Measurements from ENCODE around the gene DSCAML1.

The DSCAML1 gene

DNA sequence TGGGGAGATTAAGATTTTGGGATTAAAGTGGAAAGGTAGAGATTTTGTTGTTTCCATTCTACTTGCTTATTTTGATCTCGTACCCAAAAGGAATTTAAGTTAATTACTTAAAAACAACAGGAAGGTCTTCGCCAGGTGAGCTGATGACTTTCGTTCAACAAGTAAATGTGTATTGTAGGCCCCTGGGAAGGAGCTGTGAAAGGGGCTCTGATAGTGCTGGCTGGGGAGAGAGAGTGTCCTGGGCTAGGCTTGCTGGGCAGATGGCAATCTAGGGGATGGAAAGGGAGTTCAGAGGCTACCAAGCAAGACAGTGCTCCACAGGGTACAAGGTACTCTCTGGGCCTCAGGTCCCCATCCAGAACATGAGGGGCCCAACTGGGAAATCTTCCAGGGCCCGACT, 279.9 kb downstream of the DSCAML1 start:
- intact Hi-C loops (cut with DNase I), result no loop called here
- no peak for DNase-seq

DNA sequence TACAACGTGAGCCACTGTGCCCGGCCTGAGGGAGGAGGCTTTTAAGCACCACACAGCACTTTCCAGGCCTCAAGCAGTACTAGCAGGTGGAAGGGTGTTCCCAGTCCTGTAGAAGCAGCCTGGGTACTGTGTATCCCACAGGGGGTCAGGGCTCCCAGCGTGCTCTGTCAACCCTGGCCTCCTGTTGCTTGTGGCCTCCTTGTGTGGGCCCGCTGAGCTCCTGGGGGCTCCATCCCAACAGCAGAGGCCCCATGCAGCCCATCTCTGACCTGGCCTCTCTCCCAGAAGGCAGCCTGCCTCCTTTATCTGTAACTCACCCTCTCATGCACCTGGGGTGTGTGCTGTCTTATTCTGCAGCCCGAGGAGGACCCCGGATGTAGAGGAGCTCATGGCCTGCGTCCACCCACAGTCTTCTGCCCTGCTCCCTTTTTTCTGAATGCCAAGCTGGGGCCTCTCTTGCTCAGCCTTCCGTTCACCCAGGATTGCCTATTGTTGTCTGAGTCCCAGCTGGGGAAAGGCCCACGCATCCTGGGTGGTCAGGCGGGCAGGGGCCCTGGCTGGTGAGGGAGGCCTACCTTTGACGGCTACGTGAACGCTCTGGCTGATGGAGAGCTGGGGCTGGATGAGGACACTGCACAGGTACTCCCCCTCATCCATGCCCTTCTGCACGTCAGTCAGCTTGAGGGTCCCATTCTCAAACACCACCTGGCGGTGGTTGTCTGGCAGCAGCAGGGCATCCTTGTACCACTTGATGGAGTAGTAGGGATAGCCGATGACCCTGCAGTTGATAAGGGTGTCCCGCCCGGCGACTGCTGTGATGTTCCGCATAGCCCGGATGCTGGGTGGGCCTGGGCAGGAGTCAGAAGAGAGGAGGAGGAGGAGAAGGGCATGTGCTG, 280.9 kb downstream of the DSCAML1 start:
- intact Hi-C loops (cut with DNase I), result no loop called here

DNA sequence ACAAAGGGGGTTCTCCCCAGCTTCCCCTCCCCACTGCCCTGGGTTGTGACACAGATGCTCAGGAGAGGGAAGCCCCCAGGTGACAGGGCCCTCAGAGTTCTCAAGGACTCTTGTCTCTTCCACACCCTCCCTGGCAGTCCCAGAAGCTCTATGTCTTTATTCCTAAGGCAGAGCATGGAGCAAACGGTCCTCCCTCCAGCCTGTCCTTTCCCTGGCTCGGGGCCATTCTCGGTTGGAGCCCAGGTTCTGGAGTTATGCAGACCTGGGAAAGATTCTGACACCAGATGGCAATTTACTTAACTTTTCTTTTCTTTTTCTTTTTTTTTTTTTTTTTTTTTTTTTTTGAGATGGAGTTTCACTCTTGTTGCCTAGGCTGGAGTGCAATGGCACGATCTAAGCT, 282.8 kb downstream of the DSCAML1 start:
- DNase-seq, result no peak

More for the DNA sequence above, 280.9 kb downstream of the DSCAML1 start:
- no peak for DNase-seq

DNA sequence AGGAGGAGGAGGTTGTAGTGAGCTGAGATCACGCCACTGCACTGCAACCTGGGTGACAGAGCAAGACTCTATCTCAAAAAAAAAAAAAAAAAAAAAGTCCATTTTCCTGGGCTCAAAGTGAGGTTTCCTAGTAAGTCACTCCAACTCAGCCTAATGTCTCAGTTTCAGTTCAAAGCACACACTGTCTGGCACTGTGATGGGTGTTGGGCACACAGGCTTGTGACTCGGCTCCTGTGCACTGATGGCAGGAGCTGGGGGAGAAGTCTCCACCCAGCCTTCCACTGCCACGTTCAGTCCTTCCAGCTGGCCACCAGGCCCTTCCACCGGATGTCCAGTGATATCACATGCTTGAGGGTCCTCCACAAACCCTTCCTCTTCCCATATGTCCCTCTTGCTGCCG, 283.4 kb downstream of the DSCAML1 start:
- intact Hi-C loops (cut with DNase I), result no loop called here
- no peak for DNase-seq

More for the DNA sequence above, 282.8 kb downstream of the DSCAML1 start:
- intact Hi-C loops (cut with DNase I), result no loop called here

DNA sequence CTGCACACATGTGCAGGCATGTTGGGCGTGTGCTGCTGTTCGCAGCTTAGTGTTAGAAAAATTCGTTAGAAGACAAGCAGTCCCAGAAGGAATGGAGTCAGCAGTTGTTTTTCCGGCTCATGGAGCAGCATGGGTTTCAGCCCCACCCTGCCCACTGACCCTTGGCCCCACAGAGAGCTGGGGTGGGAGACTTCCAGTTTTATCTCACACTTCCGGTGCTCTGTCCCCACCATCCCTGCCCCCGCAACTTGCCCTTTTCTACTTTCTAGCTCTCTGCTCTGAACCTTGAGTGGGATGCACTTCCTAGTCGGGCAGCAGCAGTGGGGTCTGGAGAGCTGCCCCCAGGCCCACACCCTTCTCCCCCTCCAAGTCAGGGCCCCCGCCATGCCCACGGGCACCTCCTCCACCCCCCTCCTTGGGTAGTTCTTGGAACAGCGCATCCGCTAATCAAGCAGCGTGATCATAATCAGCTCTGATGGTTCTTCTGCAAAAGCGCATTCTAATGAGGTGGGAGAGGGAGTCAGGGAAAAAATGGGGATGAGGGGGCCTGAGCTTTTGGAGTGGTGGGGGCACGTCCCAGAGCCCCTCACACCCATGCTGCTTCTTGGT, 285.0 kb downstream of the DSCAML1 start:
- DNase-seq, result no peak
- intact Hi-C loops (cut with DNase I), result no loop called here

DNA sequence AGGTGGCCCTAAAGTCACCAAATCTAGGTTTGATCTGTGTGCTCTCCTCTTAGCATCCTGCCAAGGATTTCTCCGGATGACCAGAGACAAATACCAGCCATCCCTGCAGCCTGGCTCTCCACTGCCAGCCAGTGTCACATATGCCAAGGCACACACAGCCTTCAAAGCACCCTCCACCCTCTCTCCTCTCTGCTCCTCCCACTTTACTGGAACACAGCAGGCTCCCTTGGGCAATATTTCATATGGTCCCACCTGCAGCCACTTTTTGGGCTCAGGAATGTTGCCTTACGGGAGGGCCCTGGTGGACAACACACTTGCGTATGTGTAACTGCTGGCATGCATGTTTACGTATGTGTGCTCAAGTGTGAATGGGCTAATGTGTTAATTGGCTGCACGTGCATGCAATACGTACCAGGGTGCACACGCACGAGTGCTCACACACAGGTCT, 285.5 kb downstream of the DSCAML1 start:
- intact Hi-C loops (cut with DNase I), result no loop called here
- no peak for DNase-seq

DNA sequence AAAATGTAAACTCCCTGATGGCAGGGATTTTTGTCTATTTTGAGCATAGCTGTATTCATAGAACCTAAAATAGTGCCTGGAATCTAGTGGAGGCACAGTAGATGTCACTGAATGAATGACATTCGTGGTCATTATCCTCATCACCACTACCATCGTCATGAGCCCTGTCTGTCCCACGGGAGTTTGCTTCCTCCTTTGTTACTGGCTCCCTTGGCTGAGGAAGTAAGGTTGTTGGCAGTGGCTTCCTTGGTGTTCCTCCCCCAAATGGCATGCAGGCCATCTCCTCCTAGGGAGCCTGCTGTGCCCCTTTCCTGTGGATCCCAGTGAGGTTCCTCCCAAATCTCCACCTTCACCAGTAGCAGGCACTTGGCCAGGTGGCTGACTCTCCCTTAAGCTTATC, 286.4 kb downstream of the DSCAML1 start:
- intact Hi-C loops (cut with DNase I), result no loop called here
- no peak for DNase-seq

DNA sequence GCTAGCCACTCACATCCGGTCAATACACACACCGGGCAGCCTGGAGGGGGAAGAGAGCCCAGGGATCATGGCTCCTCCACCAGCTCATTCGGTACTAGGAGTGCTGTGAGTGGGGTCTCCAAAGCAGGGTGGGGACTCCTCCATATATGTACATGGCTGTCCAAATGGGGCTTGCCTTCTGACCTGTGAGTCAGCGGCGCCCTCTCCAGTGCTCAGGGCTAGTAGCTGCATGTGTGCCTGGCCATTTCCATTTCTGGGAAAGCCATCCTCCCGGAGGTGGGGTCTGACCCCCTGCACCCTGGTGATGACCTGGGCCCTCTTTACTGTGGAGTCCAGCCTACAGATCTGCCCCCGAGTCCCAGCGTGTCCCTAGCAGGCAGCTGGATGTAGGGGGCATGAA, 287.5 kb downstream of the DSCAML1 start:
- intact Hi-C loops (cut with DNase I), result no loop called here
- no peak for DNase-seq

DNA sequence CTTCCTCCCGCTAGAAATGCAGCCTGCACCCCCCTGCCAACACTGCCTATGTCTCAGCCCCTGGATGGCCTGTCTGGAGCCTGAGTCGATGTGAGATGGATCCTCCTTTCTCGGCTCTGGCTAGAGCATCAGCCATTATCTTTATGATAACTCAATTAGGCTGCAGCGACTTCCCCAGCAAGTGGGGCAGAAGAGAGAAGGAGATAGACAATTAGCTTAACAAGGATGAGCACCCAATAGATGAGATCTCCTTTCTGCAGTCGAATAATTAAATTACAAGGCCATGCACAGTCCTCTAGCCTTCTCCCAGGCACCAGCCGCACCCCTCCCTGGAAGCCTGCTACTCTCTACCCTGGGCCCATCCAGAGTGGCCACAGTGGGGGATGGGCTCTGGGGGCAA, 290.0 kb downstream of the DSCAML1 start:
- DNase-seq, result no peak
- intact Hi-C loops (cut with DNase I), result no loop called here

DNA sequence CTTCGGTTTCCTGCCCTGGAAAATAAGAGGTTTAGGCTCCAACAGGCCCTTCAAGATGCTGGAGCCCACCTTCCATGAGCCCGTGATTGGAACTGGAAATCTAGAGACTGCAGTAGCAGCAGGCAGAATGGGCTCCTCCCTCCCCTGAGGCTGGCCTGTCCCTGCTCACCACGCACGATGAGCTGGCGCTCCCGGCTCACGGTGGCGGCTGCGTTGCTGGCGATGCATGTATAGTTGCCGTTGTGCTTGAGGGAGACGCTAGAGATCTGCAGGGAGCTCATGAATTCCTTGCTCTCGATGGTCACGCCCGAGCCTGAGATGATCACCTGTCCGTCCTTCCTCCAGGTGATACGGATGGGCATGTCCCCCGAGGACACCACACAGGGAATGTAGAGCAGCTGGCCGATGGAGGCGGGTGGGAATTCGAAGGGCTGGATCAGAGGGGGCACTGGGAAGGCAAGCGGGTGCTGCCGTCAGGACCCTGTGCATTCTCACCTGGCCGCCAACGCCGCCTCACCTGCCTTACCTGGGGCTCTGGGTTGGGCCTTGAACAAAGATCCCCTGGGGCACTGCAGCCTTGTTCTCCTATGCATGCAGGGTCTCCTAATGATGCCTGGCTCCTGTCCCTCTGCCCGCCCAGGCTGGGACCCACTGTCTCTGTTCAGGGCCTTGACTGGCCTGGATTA, 291.6 kb downstream of the DSCAML1 start:
- intact Hi-C loops (cut with DNase I), result no loop called here
- no peak for DNase-seq

DNA sequence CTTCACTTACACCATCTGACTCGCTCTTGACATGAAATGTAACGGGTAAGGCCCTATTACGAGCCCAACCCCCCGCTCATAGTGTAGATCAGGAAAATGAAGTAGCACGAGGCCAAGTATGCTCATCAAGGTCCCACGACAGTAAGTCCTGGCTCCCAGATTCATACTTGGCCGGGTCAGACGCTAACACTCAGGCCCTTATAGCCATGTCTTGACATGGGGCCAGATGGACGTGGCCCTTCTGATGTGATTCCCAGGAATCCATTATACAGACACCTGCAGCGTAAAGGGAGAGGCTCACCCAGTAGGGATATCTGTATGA, 294.3 kb downstream of the DSCAML1 start:
- intact Hi-C loops (cut with DNase I), result no loop called here
- DNase-seq, result no peak

DNA sequence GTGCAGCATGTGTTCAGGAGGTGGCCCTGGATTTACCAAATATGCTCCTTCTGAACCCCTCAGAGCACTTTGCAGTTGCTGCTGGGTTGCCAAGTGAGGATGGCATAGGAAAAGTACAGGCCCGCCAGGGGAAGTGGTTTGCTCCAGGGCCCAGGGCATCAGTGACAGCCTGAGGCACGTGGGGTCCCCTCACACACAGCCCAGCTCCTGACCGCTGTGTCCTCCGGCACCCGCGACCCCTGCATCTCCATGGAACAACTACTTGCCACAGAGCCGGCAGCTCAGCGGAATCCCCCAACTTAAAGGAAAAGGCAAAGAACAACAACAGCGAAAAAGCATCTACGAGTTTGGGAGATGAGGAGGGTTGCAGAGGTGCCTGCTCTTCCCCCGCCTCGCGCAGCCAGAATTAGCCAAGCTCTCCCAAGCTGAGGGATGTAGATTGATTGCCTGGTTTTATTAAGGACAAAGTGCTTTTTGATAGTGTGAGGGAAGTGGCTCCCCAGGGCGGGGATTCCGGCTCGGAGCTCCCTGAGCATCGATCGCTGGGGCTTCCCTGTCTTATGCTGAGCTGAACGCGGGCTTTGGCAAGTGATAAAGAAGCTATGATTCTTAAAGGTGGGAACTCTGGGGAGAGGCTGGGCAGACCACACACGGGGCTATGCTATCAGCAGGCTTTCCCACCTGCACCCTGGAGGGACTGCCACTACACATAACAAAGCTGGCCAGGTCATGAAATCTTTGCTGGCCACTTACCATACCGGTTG, 294.8 kb downstream of the DSCAML1 start:
- no peak for DNase-seq
- intact Hi-C loops (cut with DNase I), result no loop called here

DNA sequence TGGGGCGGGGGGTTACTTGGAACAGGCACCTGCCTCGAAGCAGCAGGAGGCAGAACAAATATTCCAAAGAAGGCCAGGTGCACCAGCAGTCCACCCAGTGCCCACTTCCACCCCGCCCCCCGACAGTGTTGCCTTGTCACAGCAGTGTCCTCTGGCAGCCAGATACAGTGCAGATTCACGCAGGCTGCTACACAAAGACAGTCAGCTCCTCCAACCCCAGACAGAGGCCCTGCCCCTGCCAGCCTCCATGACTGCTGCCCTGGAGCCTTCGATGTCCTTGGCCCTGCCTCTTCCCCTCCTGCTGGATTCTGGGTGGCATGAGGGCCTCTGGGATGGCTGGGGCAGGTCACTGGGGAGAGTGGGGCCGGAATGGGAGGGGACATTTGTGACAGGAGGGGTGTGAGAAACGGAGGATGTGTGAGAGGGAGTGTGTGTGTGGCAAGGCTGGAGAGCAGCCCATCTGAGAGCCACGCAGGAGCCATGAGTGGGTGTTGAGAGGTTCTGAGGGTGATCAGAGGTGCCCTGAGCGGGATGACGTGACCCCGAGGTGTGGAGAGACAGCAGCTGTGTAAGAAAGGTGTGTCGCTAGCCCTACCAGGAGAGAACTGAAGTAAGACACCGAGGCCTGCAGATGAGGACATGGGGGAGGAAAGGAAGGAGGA, 295.6 kb downstream of the DSCAML1 start:
- intact Hi-C loops (cut with DNase I), result no loop called here
- DNase-seq, result peak in 1 of 42 donors; percentile 30

DNA sequence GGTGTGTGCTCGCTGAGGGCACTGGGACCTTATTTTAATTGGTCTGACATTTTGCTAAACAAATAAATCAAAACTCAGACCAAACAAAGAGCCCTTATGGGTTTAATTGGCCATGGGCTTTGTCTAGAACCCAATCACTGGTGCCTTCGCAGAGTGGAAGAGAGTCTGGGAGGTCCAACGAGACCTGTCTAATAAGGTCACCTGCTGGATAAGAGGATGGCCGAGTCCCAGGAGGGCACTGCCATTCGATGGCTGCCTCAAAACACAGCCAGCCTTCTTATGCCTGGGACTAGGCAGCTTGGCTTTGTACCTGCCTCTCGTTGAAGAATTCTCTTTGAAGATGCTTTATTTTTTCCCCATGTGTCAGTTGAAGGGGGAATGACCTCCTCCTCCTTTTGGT, 298.2 kb downstream of the DSCAML1 start:
- DNase-seq, result no peak
- intact Hi-C loops (cut with DNase I), result no loop called here

DNA sequence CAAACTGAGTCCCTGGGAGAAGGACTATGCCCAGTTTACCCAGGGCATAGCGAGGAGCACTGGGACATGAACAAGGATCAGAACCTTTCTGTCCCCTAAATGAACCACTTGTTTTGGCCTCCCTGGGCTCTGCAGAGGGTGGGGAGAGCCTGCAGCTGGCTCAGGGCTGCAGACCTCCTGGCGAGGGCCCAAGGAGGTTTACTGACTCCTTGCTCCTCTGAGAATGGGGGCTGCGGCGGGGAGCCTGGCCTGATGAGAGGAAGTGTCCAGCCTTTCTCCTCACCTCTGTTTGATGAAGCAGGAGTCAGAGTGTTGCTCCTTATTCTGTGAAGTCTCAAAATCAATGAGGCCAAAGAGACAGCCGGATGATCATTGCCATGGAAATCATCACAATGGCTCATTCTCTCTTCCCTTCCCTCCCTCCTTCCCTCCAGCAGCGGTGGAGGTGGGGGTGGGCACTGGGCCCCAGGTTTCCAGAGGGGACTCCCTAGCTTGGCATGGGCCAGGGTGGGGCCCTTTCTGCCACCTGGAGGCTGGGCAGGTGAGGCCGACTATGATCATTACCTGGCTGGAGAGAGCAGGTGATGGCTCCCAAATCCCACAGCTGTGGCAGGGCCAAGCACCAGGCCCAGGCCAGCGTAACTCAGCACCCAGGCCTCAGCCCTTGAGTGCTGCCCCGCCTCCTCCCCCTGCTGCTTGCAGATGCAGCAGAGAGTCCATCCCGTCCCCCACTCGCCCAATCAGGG, 299.6 kb downstream of the DSCAML1 start:
- peak in 34 of 42 donors; percentile 19 to 79 (median 54) for DNase-seq
- intact Hi-C loops (cut with DNase I), result no loop called here

DNA sequence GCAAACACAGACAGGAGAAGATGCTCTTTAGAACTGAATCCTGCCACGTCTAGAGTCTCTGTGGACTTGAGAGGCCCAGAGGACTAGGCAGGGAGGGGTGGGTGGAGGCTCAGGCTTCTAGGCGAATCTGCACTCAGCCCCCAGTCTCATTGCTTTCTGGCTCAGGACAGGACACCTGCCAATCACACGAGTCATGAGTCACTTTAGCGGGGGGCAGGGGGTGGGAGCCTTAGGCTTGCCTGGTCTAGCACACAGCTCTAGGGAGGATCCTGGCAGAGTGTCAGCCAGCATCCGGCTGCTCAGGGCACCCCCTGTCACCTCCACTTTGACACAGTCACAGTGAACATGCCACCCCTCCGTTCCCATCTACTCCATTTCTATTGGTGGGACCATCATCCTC, 301.7 kb downstream of the DSCAML1 start:
- intact Hi-C loops (cut with DNase I), result no loop called here
- peak in 1 of 42 donors; percentile 42 for DNase-seq

DNA sequence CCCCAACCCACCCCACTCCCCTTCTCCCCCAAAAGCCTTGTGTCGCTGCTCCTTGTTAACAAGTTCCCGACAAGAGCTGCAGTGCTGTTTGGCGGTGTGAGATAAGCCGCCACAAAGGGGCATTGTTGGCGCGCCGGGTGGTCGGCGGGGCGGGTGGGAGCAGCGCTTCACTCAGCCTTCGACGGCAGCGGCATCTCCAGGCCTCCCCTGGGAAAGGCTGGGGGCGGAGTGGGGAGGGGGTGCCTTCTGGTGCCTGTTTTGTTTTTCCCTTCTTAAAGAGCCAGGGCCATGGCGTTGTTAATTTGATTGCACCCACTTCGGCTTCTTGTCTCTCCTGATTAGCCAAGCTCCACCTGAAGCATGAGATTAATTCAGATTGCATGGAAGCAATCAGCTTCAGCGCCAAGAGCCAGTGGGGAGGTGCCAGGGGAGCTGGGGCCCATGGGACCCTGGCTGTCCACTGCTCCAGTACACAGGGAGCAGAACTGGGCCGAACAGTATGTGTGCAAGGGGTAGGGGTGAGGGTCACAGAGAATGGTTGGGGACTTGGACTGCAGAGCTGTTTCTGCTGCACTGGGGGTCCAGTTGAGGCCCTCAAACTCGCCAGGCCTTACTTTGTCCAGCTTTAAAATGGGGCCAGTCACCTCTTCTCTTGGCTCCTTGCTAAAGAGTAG, 304.3 kb downstream of the DSCAML1 start:
- intact Hi-C loops (cut with DNase I), result no loop called here
- DNase-seq, result peak in 28 of 42 donors; percentile 19 to 75 (median 45)

DNA sequence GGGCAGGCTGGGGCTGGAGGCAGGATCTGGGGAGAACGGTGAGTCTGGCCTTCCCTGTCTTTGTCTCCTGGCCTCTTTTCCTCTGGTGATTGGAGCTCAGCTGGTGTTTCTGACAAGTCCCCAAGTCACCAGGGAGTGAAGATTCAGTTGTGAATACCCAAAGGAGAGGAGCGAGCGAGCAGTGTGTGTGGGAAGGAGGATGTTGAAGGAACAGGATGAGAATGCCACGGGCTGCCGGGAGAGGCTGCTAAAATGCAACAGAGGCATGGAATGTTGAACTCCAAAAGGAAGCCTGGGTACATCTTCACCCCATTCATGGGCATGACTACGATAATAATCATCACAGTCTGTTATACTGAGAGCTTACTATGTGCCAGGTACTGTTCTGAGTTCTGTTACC, 306.1 kb downstream of the DSCAML1 start:
- intact Hi-C loops (cut with DNase I), result no loop called here
- peak in 38 of 42 donors; percentile 28 to 88 (median 62) for DNase-seq

Data from head of caudate nucleus (tissue), 42 donors.